Fibroblast of skin of back (primary cell): ENCODE measurements around the gene JMJD7.

ENCODE experiments used
- DNase-seq: peaks from one replicate; pipeline ENCODE4 v3.0.0-alpha.2; 2013

Gene JMJD7

GRCh38 chr15:41886741-41887140, 58.8 kb downstream of the JMJD7 start:
- no peak for DNase-seq

GRCh38 chr15:41887161-41887560, 59.3 kb downstream of the JMJD7 start:
- DNase-seq: no peak
